SK-MEL-5 (cell line): ENCODE data around the gene VPS37B. TPM values are rescaled to one million over a fixed set of nuclear protein-coding genes. Genes with fewer than 3 reads are reported as not detected.

Source experiments
- DNase-seq: peaks from one replicate; pipeline ENCODE4 v3.0.0-alpha.2; 2016; ENCODE audit warnings: low read depth, low spot score
- in situ Hi-C: cut with HindIII; loops from 2 replicates; pipeline ENCODE4 v1.10.0; 2016; ENCODE audit warnings: low sequenced_read_pairs, high pct_unique_total_duplicates, low pct_unique_long_range_greater_than_20kb
- total RNA-seq: library from RNA; depleted of rRNA; stranded (reverse); fragments of >200 nt; shearing (Covaris generic); gene quantifications from 2 replicates; pipeline ENCODE4 v1.2.3, GENCODE V29; 2014

VPS37B gene
- total RNA-seq, 1 experiment from 2014 or later = 39.3 TPM

GRCh38 chr12:122871851-122872780, 23.8 kb downstream of the VPS37B start:
- peak; percentile 97 for DNase-seq
- in situ Hi-C loops = no loop called here

DNA sequence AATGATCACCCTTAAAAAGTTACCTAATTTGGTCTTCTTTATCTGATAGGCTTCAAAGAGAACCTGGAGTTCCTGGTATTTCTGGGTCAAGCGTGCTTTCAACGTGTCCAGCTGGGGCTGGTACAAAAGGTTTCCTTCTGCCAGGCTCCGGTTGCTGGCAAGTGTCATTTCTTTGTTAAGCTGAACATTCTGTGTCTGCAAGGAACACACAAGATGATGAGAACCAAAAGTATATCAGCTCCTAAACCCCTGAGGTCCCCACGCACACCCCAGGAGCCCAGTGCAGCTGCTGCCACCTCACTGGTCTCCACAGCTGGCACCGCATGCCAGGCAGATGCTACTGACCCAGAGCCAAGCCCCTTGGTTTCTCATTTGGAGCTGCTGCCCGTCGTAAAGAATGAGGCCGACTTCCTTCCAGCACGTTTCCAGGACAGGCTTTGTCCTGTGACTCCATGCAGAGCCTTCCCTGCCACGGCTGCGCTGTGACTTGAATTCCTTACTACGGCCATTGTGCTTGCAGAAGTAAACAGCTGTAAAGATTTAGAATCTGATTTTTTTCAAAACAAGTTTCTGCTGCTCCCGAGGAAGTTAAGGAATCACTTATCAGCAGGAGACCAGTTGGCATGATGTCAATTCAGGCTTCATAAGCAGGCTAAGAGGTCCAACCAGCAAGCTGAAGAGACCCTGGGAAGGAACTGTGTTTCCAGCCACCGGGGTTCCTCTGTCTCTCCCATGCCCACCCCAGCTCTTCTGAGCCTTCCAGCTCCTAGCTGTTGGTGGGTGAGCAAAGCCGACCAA, 24.9 kb downstream of the VPS37B start:
- DNase-seq = no peak
- in situ Hi-C loops = no loop called here

GRCh38 chr12:122870163-122870842, 25.6 kb downstream of the VPS37B start:
- DNase-seq = no peak
- in situ Hi-C loops = no loop called here

DNA sequence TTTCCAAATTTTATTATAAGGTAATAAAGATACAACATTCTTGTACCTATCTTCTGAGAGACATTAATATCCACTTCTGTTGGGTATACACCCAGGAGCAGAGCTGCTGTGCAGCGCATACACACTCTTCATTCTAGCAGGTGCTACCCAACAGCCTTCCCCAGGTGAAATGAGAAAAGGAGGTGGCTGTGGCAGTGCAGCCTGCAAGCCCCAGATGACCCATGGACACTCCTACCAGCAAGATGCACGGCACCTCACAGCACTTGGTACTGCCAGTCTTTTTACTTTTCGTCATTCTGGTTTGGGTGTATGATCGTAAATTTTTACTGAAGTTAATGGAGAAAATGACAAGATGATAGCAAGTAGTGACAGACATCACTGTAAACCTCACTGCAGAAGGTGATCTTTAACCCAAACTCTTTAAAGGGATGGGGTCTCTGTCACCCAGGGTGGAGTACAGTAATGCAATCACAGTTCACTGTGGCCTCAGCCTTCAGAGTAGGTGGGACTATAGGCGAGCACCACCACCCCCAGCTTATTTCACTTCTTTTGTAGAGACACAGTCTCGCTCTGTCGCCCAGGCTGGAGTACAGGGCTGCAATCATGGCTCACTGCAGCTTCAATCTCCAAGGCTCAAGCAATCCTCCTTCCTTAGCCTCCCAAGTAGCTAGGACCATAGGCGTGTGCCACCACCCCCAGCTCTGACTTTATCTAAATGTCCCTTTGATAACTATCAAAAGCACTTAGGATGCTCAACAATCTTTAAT, 26.5 kb downstream of the VPS37B start:
- in situ Hi-C loops = no loop called here
- no peak for DNase-seq

DNA sequence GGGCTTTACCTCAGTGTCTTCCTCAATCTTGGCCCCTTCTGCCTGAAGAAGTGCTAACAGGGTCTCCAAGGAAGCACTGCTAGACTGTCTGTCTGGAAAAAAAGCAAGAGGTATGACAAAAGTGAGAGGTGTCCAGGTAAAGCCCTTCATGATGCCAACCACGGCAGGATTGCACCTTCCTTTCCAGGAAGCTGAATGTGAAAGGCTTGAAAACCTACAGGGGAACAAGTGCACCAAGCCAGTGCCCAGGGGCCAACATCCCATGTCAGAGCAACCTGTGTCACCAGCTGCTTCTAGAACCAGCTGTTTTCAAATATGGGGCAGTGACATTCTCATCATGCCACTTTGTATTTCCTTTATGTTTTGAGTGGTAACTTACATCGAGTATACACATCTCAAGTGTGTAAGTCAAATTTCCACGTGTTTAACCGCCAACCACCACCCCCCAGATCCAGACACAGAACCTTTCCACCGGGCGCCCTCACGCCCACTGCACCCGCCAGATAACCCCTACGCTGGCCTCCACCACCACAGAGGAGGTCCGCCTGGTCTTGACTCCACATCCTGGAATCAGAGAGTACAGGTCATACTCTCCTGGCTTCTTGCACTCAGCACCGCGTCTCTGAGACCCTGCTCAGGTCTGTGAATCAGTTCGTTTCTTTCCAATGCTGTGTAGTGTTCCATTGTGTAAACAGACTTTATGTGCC, 27.3 kb downstream of the VPS37B start:
- DNase-seq = no peak
- in situ Hi-C loops = no loop called here

- DNase-seq = peak; percentile 51
- in situ Hi-C loops = no loop called here
These were observed 28.0 kb downstream of the VPS37B start for GRCh38 chr12:122867691-122868461.

DNA sequence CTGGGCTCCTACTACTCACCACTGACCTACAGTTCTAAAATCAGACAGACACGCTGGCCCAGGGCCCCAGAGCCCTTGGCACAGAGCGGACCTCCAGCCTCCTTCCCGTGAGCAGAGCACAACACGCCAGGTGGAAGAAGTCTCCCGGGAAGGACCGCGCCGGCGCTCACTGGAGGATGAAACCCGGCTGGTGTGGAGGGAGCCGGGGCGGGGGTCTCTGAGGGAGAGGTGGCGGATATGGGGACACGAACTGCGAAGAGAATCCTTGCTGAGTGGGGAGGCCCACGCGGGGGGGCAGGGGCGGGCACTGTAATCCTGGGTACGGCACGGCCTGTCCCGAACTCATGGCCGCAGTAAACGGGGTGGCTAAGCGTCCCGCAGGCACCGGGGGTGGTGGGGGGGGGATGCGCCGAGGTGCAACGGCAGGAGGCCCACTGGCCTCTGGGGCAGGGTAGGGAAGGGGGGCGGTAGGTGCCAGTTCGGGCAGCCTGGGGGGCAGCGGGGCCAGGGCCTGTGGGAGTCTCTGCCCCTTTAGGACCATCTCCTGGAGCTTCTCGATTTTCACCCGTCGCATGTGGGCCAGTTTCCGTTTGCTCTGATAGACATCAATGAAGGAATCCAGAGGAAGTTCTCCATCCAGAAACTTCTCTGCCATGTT, 28.8 kb downstream of the VPS37B start:
- in situ Hi-C loops = no loop called here
- DNase-seq = no peak

DNA sequence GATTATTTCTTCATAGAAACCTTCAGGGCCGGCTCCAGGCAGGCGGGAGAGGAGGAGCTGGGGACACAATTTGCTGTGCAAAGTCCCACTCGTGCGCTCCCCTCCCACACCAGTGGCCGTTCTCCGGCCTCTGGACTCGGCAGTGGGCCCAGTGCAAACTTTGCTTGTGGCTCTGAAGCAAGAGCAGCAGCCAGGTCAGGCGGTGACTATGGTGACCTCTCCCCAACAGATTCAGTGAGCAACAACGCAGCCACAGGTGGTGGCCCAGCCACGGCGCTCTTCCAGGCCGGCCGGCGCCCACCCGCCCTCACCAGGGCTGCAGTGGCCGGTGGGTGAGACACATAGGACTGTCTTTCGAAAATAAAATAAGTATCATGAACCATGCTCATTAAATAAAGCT, 29.5 kb downstream of the VPS37B start:
- DNase-seq = no peak
- in situ Hi-C loops = no loop called here

- in situ Hi-C loops = no loop called here
- DNase-seq = peak; percentile 40
These were observed 30.4 kb downstream of the VPS37B start for GRCh38 chr12:122865268-122866231.

- in situ Hi-C loops = no loop called here
- no peak for DNase-seq
These were observed 31.1 kb downstream of the VPS37B start for GRCh38 chr12:122864894-122865253.

DNA sequence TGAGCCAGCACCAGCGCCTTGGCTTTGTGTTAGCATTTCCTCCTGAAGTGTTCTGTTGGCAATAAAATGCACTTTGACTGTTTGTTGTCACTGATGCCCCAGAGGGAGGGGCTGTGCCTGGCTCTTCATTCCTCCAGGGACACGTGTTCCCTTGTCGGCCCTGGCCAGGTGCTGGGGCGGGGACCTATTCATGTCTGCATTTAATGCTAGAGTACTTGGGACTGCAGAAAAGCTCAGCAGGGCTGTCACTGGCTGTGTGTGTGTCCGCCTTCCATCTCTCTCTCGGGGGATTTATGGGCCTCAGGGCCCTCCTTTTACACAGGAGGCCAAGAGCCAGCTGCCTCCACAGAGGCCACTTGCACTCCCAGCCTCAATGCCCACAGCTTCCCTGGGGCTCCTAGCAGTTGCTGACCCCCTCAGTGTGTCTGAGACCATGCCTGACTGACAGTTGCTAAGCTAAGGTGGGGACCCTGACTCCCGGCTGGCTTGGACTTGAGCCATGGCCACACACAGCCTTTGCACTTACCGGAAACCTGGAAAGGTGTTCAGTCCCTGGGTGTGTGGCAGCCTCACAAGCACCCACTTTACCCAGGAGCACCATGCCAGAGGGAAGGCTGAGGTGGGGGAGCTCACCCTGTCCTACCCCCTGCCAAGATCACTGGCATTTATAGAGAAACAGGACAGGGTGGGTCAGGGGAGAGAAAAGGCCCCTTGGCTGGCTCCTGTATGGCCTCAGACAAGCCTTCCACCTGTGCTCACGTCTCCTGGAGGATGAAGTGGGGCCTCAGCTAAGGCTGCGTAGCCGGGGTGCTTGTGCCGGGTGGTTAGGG, 32.8 kb downstream of the VPS37B start:
- in situ Hi-C loops = no loop called here

GRCh38 chr12:122862110-122862634, 33.8 kb downstream of the VPS37B start:
- in situ Hi-C loops = no loop called here
- DNase-seq = no peak

More for the DNA sequence above, 32.8 kb downstream of the VPS37B start:
- DNase-seq = no peak

- no peak for DNase-seq
- in situ Hi-C loops = no loop called here
These were observed 34.3 kb downstream of the VPS37B start for GRCh38 chr12:122861587-122861970.
